Measurements from ENCODE around the gene PRAC1.

The PRAC1 gene

DNA sequence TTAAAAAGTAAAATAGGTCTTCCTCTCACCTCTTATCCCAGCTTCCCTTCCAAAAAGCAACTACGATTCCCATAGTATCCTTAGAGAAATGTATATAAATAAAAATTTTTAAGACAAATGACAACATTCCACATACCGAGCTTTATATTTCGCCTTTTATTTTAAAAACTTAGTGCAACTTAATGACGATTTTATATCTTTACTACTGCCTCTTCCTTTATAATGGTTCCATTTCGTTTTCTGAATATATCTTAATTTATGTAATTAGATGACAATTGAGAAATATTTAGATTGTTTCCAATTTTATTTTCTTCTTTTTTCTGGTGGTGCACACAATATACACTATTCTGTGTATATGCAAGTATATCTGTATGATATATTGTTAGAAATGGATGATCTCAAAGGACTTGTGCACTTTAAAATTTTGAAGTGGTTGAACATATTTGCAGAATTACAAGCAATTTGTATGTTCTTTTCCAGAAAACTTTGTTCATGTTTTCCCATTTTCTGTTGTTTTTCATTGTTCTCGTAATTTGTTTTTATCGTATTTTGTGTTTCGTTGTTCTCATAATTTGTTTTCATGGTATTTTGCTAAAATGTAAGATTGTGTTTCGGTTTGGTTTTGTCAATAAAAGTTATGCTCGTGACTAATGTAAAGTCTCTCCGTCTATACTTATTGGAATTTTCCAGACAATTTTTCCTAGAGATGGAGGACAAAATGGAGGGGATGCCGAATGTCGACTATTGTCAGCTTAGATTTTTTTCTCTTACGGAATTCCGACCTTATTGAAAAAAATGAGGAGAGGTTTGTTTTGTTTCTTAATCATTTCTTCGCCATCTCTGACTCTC, 26.6 kb upstream of the PRAC1 start:
- DNase-seq (ENCODE audit: insufficient read length, low spot score) (no peak), FAIRE-seq (no peak)
- TF ChIP-seq TAF1 (IDR thresholded peaks at IDR 0.05; ENCODE audit: low read depth, low read length) (no peak), PAX5 (IDR thresholded peaks at IDR 0.05; ENCODE audit: insufficient read depth, low read length, severe bottlenecking) (no peak), POLR2AphosphoS5 (IDR thresholded peaks at IDR 0.05; ENCODE audit: low read depth, low read length) (no peak), SPI1 (IDR thresholded peaks at IDR 0.05; ENCODE audit: low read depth, low read length) (no peak), POU2F2 (IDR thresholded peaks at IDR 0.05; ENCODE audit: low read depth, low read length) (no peak), POLR2A (IDR thresholded peaks at IDR 0.05; ENCODE audit: low read depth, low read length) (no peak)

- TF ChIP-seq POU2F2 (IDR thresholded peaks at IDR 0.05; ENCODE audit: low read depth, low read length) (no peak), PAX5 (IDR thresholded peaks at IDR 0.05; ENCODE audit: insufficient read depth, low read length, severe bottlenecking) (no peak)
- DNase-seq (ENCODE audit: insufficient read length, low spot score) (no peak), FAIRE-seq (no peak)
Observed at GRCh38 chr17:48747445-48748363, 25.4 kb upstream of the PRAC1 start.

DNA sequence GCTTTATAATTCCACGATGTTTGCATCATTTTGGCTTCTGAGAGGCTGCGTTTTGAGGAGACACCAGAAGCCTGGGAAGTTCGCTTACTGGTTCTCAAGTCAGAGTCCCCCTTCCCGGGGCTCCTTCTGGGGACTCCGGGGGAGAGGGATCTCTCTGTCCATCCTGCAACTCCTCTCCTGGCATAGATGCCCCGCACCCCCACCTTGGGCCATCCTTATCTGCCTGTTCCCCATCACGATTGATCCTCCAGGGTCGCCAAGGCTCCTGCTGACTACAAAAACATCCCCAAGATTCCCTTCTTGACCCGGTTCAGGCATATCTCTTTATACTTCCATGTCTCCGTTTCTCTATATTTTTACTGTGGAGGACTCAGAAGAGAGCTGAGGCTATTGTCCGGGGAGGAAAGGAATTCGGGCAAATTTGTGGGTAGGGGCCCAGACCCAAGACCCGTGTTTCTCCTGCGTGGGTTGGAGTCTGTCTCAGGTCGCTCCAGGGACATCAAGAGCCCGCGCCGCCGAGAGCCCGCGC, 24.7 kb upstream of the PRAC1 start:
- FAIRE-seq (no peak), DNase-seq (ENCODE audit: insufficient read length, low spot score) (no peak)
- TF ChIP-seq POLR2A (IDR thresholded peaks at IDR 0.05; ENCODE audit: low read depth, low read length) (no peak), SPI1 (IDR thresholded peaks at IDR 0.05; ENCODE audit: low read depth, low read length) (no peak), POU2F2 (IDR thresholded peaks at IDR 0.05; ENCODE audit: low read depth, low read length) (no peak), PAX5 (IDR thresholded peaks at IDR 0.05; ENCODE audit: insufficient read depth, low read length, severe bottlenecking) (no peak), POLR2AphosphoS5 (IDR thresholded peaks at IDR 0.05; ENCODE audit: low read depth, low read length) (no peak), TAF1 (IDR thresholded peaks at IDR 0.05; ENCODE audit: low read depth, low read length) (no peak)

DNA sequence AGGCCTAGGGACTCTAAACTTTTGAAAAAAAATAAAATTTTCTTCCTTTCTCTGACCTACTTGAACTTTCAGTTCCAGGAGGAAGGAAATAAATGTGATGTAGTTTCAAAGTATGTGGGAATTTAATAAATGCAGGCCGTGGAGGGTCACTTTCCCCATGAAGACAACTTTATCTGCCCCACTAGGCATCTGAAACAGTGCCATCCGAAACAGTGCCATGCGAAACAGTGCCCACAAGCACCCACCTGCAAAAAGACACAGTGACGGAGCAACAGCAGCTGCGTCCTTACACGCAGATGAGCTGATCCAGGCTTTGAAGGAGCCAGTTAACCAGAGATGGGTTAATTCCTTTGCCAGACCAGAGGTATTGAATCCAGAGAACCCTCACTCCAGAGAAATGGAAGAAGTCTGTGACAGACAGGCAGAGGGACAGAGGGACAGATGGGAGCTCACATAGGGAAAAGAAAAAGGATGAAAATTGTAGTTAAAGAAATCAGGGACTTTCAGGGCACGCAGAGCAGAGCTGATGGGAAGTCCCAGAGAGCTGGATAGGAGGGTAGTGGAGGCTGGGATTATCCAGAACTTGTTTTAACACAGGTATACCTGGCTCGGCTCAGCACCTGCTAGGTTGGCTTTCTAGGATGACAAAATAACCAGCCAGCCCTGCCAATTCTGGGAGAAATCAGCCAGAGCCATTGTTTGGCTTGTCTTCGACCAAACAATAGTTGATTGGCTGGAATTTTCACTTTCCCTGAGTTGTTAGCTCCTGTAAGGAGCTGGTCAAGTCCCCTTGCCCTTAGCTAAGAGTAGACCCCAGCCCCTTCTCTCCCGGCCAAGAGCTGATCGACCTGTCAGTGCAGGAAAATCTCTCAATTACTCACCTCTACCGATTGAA, 23.3 kb upstream of the PRAC1 start:
- FAIRE-seq (no peak), DNase-seq (ENCODE audit: insufficient read length, low spot score) (no peak)
- TF ChIP-seq PAX5 (IDR thresholded peaks at IDR 0.05; ENCODE audit: insufficient read depth, low read length, severe bottlenecking) (no peak), POU2F2 (IDR thresholded peaks at IDR 0.05; ENCODE audit: low read depth, low read length) (no peak), POLR2A (IDR thresholded peaks at IDR 0.05; ENCODE audit: low read depth, low read length) (no peak), SPI1 (IDR thresholded peaks at IDR 0.05; ENCODE audit: low read depth, low read length) (no peak), POLR2AphosphoS5 (IDR thresholded peaks at IDR 0.05; ENCODE audit: low read depth, low read length) (no peak), TAF1 (IDR thresholded peaks at IDR 0.05; ENCODE audit: low read depth, low read length) (no peak)

DNA sequence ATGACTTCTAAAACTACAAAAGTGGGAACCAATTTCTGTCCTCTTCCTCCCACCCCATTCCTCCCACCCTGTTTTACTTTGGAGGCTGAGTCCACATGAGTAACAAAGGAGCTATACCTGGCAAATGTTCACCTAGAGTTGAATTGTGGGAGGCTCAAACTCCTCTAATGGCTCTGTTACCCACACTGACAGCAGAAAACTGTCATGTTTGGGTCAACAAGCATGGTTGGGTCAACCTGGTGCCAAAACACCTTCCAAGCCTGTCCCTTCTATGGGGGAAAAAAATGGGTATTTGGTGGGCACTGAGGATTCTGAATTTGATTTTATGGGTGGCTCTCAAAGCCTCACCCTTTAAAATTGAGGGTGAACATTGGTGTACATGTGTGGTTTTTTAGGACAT, 18.2 kb upstream of the PRAC1 start:
- no peak for DNase-seq (ENCODE audit: insufficient read length, low spot score)
- FAIRE-seq, result no peak
- no peak for TF ChIP-seq POLR2A (IDR thresholded peaks at IDR 0.05; ENCODE audit: low read depth, low read length)
- no peak for TF ChIP-seq PAX5 (IDR thresholded peaks at IDR 0.05; ENCODE audit: insufficient read depth, low read length, severe bottlenecking)
- TF ChIP-seq SPI1 (IDR thresholded peaks at IDR 0.05; ENCODE audit: low read depth, low read length), result no peak
- TF ChIP-seq TAF1 (IDR thresholded peaks at IDR 0.05; ENCODE audit: low read depth, low read length), result no peak
- TF ChIP-seq POLR2AphosphoS5 (IDR thresholded peaks at IDR 0.05; ENCODE audit: low read depth, low read length), result no peak
- no peak for TF ChIP-seq POU2F2 (IDR thresholded peaks at IDR 0.05; ENCODE audit: low read depth, low read length)

DNA sequence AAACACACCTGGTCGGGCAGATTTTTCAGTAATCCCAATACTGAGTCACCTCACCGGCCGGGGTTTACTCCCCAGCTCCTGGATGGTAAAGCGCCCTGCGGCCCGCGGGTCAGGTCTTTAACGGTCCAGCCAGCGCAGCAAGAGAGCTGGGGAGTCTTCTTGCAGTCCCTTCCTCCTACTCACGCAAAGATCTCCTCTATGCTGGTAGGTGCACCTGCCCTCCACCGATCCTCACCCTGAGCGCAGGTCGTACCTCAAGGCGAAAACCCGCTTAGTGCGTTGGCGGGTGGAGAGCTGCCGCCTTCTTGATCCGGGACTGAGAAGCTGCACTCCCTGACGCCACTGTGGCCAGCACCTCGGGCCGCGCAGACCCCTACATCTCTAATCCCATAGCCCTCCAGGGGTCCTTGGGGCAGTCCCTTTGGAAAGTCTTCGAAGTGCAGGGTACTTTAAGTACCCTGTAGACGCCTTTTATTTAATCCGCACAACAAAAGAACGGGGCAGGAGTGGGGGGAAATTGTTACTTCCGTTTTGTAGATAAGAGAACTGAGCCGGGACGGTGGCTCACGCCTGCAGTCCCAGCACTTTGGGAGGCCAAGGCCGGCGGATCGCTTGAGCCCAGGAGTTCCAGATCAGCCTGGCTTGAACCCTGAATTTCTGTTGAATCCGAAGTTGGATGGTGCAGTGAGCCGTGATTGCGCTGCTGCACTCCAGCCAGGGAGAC, 16.6 kb upstream of the PRAC1 start:
- DNase-seq (ENCODE audit: insufficient read length, low spot score), result no peak
- TF ChIP-seq POU2F2 (IDR thresholded peaks at IDR 0.05; ENCODE audit: low read depth, low read length) (no peak), SPI1 (IDR thresholded peaks at IDR 0.05; ENCODE audit: low read depth, low read length) (no peak), TAF1 (IDR thresholded peaks at IDR 0.05; ENCODE audit: low read depth, low read length) (no peak), POLR2AphosphoS5 (IDR thresholded peaks at IDR 0.05; ENCODE audit: low read depth, low read length) (no peak), POLR2A (IDR thresholded peaks at IDR 0.05; ENCODE audit: low read depth, low read length) (no peak), PAX5 (IDR thresholded peaks at IDR 0.05; ENCODE audit: insufficient read depth, low read length, severe bottlenecking) (no peak)
- FAIRE-seq, result no peak

- FAIRE-seq (no peak), DNase-seq (ENCODE audit: insufficient read length, low spot score) (no peak)
- TF ChIP-seq POLR2AphosphoS5 (IDR thresholded peaks at IDR 0.05; ENCODE audit: low read depth, low read length), result no peak
- no peak for TF ChIP-seq POLR2A (IDR thresholded peaks at IDR 0.05; ENCODE audit: low read depth, low read length)
- no peak for TF ChIP-seq POU2F2 (IDR thresholded peaks at IDR 0.05; ENCODE audit: low read depth, low read length)
- TF ChIP-seq SPI1 (IDR thresholded peaks at IDR 0.05; ENCODE audit: low read depth, low read length), result no peak
- TF ChIP-seq PAX5 (IDR thresholded peaks at IDR 0.05; ENCODE audit: insufficient read depth, low read length, severe bottlenecking), result no peak
- TF ChIP-seq TAF1 (IDR thresholded peaks at IDR 0.05; ENCODE audit: low read depth, low read length), result no peak
Observed at GRCh38 chr17:48738424-48738802, 16.1 kb upstream of the PRAC1 start.

All from GM12891 (cell line).